Colonic mucosa (tissue), 4 donors: ENCODE data around the gene ZFAND6. TPM values are rescaled to one million over a fixed set of nuclear protein-coding genes. Genes with fewer than 3 reads are reported as not detected.
"Not testable (repeated sequence)": the region's sequence is repeated elsewhere in the genome, so short reads cannot be mapped to it uniquely, and the experiment has no call there.

ENCODE experiments used
- DNase-seq: peaks from one replicate; pipeline ENCODE4 v3.0.0-alpha.2; 2020
- H3K27ac ChIP-seq: fragments of 200-600 bp; one replicate; pipeline ENCODE4 v1.8.0; 2021
- H3K27me3 ChIP-seq: fragments of 200-600 bp; one replicate; pipeline ENCODE4 v1.8.0; 2021
- H3K36me3 ChIP-seq: fragments of 200-600 bp; one replicate; pipeline ENCODE4 v1.8.0; 2021
- H3K4me1 ChIP-seq: fragments of 200-600 bp; one replicate; pipeline ENCODE4 v1.8.0; 2021; ENCODE audit warnings: mild to moderate bottlenecking
- H3K4me3 ChIP-seq: fragments of 200-600 bp; one replicate; pipeline ENCODE4 v1.8.0; 2021
- H3K9ac ChIP-seq, 2 donors: one replicate each; pipeline ENCODE4 v1.7.0; 2013; ENCODE audit warnings: control low read depth in 2 of 2, low read depth in 2 of 2, low read length in 2 of 2
- H3K9me3 ChIP-seq: fragments of 200-600 bp; one replicate; pipeline ENCODE4 v1.8.0; 2021
- intact Hi-C: fragments of 100-400 bp; cut with DNase I; formaldehyde crosslinking; loops from one replicate; pipeline ENCODE4 v1.14.1; 2022
- total RNA-seq, 2 donors: library from RNA; stranded (reverse); fragmentation: NEBNext Ultra II Directional in 1 of 2; extraction: Animal tissue kit (Norgen Biotek cat#: 25700) in 1 of 2; gene quantifications; one replicate each; pipeline ENCODE4 v1.2.1, GENCODE V29; 2021
- TF ChIP-seq, protein P1 (sequence below): fragments of 200-600 bp; IDR thresholded peaks from one replicate; pipeline ENCODE4 v1.8.0; 2022; ENCODE audit warnings: antibody characterized with exemption, mild to moderate bottlenecking
- donor health status: healthy.
- donor health status: DM: no; HTN: no; CAD: no.
- donor health status: DM: no; HTN: no; CAD: no.

Gene ZFAND6
- total RNA-seq, 2 donors from 2014 or later = 56.0 to 82.4 TPM

GRCh38 chr15:80154336-80154735 lies 94.9 kb downstream of the ZFAND6 start:
- H3K27ac ChIP-seq = no peak overlapping the region

GRCh38 chr15:80155001-80155377 lies 95.5 kb downstream of the ZFAND6 start:
- no peak overlapping the region for H3K27ac ChIP-seq
- no peak for DNase-seq
- no peaks in the 10 kb centered on the region for H3K4me1 ChIP-seq
- H3K9ac ChIP-seq = no peak overlapping the region
- no peak overlapping the region for H3K4me3 ChIP-seq
- no peaks in the 10 kb centered on the region for H3K36me3 ChIP-seq
- no peaks in the 10 kb centered on the region for H3K27me3 ChIP-seq
- H3K9me3 ChIP-seq = no peaks in the 10 kb centered on the region
- TF ChIP-seq, protein P1, sequence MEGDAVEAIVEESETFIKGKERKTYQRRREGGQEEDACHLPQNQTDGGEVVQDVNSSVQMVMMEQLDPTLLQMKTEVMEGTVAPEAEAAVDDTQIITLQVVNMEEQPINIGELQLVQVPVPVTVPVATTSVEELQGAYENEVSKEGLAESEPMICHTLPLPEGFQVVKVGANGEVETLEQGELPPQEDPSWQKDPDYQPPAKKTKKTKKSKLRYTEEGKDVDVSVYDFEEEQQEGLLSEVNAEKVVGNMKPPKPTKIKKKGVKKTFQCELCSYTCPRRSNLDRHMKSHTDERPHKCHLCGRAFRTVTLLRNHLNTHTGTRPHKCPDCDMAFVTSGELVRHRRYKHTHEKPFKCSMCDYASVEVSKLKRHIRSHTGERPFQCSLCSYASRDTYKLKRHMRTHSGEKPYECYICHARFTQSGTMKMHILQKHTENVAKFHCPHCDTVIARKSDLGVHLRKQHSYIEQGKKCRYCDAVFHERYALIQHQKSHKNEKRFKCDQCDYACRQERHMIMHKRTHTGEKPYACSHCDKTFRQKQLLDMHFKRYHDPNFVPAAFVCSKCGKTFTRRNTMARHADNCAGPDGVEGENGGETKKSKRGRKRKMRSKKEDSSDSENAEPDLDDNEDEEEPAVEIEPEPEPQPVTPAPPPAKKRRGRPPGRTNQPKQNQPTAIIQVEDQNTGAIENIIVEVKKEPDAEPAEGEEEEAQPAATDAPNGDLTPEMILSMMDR = no peak
- intact Hi-C loops = loop anchor here (10.0 kb wide), 1 partner anchor 90 kb away; no protein-coding TSS in a partner anchor

More at GRCh38 chr15:80154336-80154735, 94.9 kb downstream of the ZFAND6 start:
- Histone ChIP-seq H3K4me3 (no peak overlapping the region), H3K9ac (no peak overlapping the region), H3K27me3 (no peaks in the 10 kb centered on the region), H3K36me3 (no peaks in the 10 kb centered on the region), H3K4me1 (no peaks in the 10 kb centered on the region), H3K9me3 (no peaks in the 10 kb centered on the region)
- TF ChIP-seq, protein P1 = no peak
- intact Hi-C loops = loop anchor here (10.0 kb wide), 1 partner anchor 90 kb away; no protein-coding TSS in a partner anchor
- DNase-seq = no peak

- DNase-seq, H3K27me3 ChIP-seq, H3K9me3 ChIP-seq, H3K4me3 ChIP-seq, H3K9ac ChIP-seq, H3K36me3 ChIP-seq, H3K27ac ChIP-seq, H3K4me1 ChIP-seq: not testable (repeated sequence)
- intact Hi-C loops = loop anchor here (10.0 kb wide), 1 partner anchor 91 kb away; no protein-coding TSS in a partner anchor
These were observed 96.1 kb downstream of the ZFAND6 start for GRCh38 chr15:80155378-80156175.

DNA sequence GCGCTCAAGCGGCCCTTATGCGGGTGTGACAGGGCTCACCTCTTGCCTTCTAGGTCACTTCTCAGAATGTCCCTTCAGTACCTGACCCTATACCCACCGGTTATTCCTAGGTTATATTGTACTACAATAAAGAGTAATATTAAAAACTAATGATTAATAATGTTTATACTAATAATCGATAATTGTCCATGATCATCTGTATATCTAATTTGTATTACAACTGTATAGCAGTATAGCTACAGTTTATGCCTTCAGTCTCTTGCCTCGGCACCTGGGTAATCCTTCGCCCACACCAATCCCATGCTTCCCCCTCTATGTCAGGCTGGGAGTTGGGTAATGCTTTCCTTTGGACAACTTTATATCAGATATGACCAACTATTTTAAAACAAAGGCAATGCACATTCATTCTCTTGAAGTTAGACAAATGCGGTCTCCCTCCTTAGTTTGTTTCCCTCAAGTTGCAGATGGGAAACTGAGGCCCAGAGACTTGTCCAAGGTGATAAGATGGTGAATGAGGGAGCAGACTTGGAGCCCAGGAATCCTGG lies 96.8 kb downstream of the ZFAND6 start:
- no peaks in the 10 kb centered on the region for H3K9me3 ChIP-seq
- no peaks in the 10 kb centered on the region for H3K36me3 ChIP-seq
- no peak overlapping the region for H3K4me3 ChIP-seq
- H3K27me3 ChIP-seq = no peaks in the 10 kb centered on the region
- H3K27ac ChIP-seq = no peak overlapping the region
- intact Hi-C loops = loop anchor here (10.0 kb wide), 1 partner anchor 91 kb away; no protein-coding TSS in a partner anchor
- no peak overlapping the region for H3K9ac ChIP-seq
- no peaks in the 10 kb centered on the region for H3K4me1 ChIP-seq
- no peak for DNase-seq
- TF ChIP-seq, protein P1 = no peak

DNA sequence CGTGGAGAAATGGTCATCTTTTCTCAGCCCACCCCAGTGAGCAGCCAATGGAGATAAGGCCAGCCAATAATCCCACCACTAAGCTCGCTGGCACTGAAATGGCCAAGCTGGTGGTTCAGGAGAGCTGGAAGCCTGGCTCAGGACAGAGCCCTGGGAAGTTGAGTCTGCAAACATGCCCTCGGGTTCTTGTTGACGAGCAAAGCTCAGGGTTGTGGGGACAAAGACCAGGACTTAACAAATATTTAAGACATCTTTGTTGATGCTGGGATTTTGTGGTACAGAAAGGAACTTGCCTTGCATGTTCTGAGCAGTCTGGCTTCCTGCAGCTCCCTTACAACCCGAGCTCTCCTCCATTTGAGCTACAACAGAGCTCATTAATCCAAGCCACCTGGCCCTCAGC lies 97.7 kb downstream of the ZFAND6 start:
- Histone ChIP-seq H3K36me3 (no peaks in the 10 kb centered on the region), H3K27me3 (no peaks in the 10 kb centered on the region), H3K9ac (no peak overlapping the region), H3K9me3 (no peaks in the 10 kb centered on the region), H3K4me3 (no peak overlapping the region), H3K27ac (no peak overlapping the region), H3K4me1 (no peaks in the 10 kb centered on the region)
- TF ChIP-seq, protein P1 = no peak
- no peak for DNase-seq
- intact Hi-C loops = loop anchor here (10.0 kb wide), 1 partner anchor 92 kb away; no protein-coding TSS in a partner anchor

DNA sequence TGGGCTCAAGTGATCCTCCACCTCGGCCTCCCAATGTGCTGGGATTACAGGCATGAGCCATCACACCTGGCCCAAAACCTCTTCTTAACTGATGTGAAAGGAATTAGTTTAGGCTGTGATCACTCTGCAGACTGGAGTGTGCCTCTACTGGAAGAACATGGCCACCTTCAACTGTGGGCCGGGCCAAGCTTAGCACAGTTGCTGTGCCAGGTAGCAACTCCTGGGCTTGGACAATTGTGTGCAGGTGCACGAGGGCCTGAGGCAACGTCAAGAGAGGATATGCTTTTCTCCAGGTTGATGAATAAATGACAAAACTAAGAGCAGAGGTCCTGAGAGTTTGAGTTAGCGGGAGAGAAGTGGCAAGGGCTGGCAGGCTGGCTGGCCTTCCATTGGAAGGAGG lies 99.8 kb downstream of the ZFAND6 start:
- Histone ChIP-seq H3K27ac (no peak overlapping the region), H3K4me1 (no peaks in the 10 kb centered on the region), H3K9me3 (no peaks in the 10 kb centered on the region), H3K4me3 (no peak overlapping the region), H3K9ac (no peak overlapping the region), H3K27me3 (no peaks in the 10 kb centered on the region), H3K36me3 (no peaks in the 10 kb centered on the region)
- intact Hi-C loops = loop anchor here (10.0 kb wide), 1 partner anchor 94 kb away; no protein-coding TSS in a partner anchor
- no peak for DNase-seq
- TF ChIP-seq, protein P1 = no peak
